H9 (cell line): Measurements from ENCODE around the gene BEST4. TPM values are rescaled to one million over a fixed set of nuclear protein-coding genes. Genes with fewer than 3 reads are reported as not detected.

Experiments
- DNase-seq: peaks from one replicate; pipeline ENCODE4 v3.0.0-alpha.2; 2017
- H2AFZ ChIP-seq: one replicate; pipeline ENCODE4 v1.6.1; 2013; ENCODE audit warnings: mild to moderate bottlenecking, low read length, control low read depth, moderate library complexity
- H2AK5ac ChIP-seq: 2 replicates; pipeline ENCODE4 v1.6.1; 2013; ENCODE audit warnings: low read length, control low read depth, mixed read lengths; ENCODE audit not compliant: insufficient read length
- H2BK120ac ChIP-seq: one replicate; pipeline ENCODE4 v1.6.1; 2013; ENCODE audit warnings: low read depth, mild to moderate bottlenecking, low read length, control low read depth, inconsistent platforms; ENCODE audit not compliant: poor library complexity, severe bottlenecking
- H2BK12ac ChIP-seq: 2 replicates; pipeline ENCODE4 v1.6.1; 2013; ENCODE audit warnings: low read length, control low read depth, mixed read lengths, low read depth; ENCODE audit not compliant: insufficient read length
- H2BK15ac ChIP-seq: 2 replicates; pipeline ENCODE4 v1.6.1; 2013; ENCODE audit warnings: low read depth, low read length, control low read depth
- H2BK20ac ChIP-seq: one replicate; pipeline ENCODE4 v1.6.1; 2013; ENCODE audit warnings: low read depth, mild to moderate bottlenecking, low read length, control low read depth, inconsistent platforms; ENCODE audit not compliant: poor library complexity, severe bottlenecking
- H2BK5ac ChIP-seq: 2 replicates; pipeline ENCODE4 v1.6.1; 2013; ENCODE audit warnings: low read length, control low read depth, mixed read lengths; ENCODE audit not compliant: insufficient read length
- H3K14ac ChIP-seq: 2 replicates; pipeline ENCODE4 v1.6.1; 2013; ENCODE audit warnings: low read length, control low read depth; ENCODE audit not compliant: insufficient read depth
- H3K18ac ChIP-seq: 2 replicates; pipeline ENCODE4 v1.6.1; 2013; ENCODE audit warnings: low read depth, mild to moderate bottlenecking, mixed read lengths, low read length, control low read depth; ENCODE audit not compliant: insufficient read length
- H3K23ac ChIP-seq: 2 replicates; pipeline ENCODE4 v1.6.1; 2013; ENCODE audit warnings: low read length, control low read depth, mixed read lengths, low read depth; ENCODE audit not compliant: insufficient read length
- H3K23me2 ChIP-seq: 2 replicates; pipeline ENCODE4 v1.6.1; 2013; ENCODE audit warnings: low read depth, mild to moderate bottlenecking, mixed read lengths, low read length, control low read depth; ENCODE audit not compliant: insufficient read length, poor library complexity, severe bottlenecking
- H3K27ac ChIP-seq: 2 replicates; pipeline ENCODE4 v1.5.1; 2013; ENCODE audit warnings: low read length, control low read depth, mixed read lengths, low read depth; ENCODE audit not compliant: insufficient read length
- H3K27me3 ChIP-seq: 2 replicates; pipeline ENCODE4 v1.6.1; 2013; ENCODE audit warnings: low read length, control low read depth, inconsistent platforms; ENCODE audit not compliant: insufficient read depth
- H3K4ac ChIP-seq: 2 replicates; pipeline ENCODE4 v1.6.1; 2013; ENCODE audit warnings: low read depth, mild to moderate bottlenecking, control low read depth, inconsistent platforms, low read length, moderate library complexity
- H3K4me1 ChIP-seq: 2 replicates; pipeline ENCODE4 v1.6.1; 2013; ENCODE audit warnings: low read length, control low read depth, inconsistent platforms; ENCODE audit not compliant: insufficient read depth
- H3K4me2 ChIP-seq: 2 replicates; pipeline ENCODE4 v1.6.1; 2013; ENCODE audit warnings: low read length, control low read depth, mixed read lengths; ENCODE audit not compliant: insufficient read length, insufficient read depth
- H3K56ac ChIP-seq: 2 replicates; pipeline ENCODE4 v1.6.1; 2013; ENCODE audit warnings: low read depth, mild to moderate bottlenecking, mixed read lengths, low read length, control low read depth; ENCODE audit not compliant: insufficient read length
- H3K79me1 ChIP-seq: 2 replicates; pipeline ENCODE4 v1.6.1; 2013; ENCODE audit warnings: low read depth, mild to moderate bottlenecking, moderate library complexity, low read length, control low read depth, inconsistent platforms; ENCODE audit not compliant: insufficient read depth, poor library complexity, severe bottlenecking
- H3K79me2 ChIP-seq: 2 replicates; pipeline ENCODE4 v1.6.1; 2013; ENCODE audit warnings: low read length, control low read depth, inconsistent platforms; ENCODE audit not compliant: insufficient read depth
- H3K9ac ChIP-seq: 2 replicates; pipeline ENCODE4 v1.6.1; 2013; ENCODE audit warnings: low read length, control low read depth, mixed read lengths; ENCODE audit not compliant: insufficient read length; ENCODE audit errors: extremely low read depth
- H3K9me3 ChIP-seq: one replicate; pipeline ENCODE4 v1.6.1; 2013; ENCODE audit warnings: low read depth, low read length, inconsistent platforms; ENCODE audit not compliant: control insufficient read depth
- H3T11ph ChIP-seq: one replicate; pipeline ENCODE4 v1.6.1; 2013; ENCODE audit warnings: mild to moderate bottlenecking, low read length, control low read depth, inconsistent platforms
- H4K20me1 ChIP-seq: one replicate; pipeline ENCODE4 v1.6.1; 2013; ENCODE audit not compliant: control insufficient read depth, insufficient read length, insufficient read depth
- H4K5ac ChIP-seq: 2 replicates; pipeline ENCODE4 v1.6.1; 2013; ENCODE audit warnings: low read depth, mild to moderate bottlenecking, mixed read lengths, low read length, control low read depth; ENCODE audit not compliant: insufficient read length
- H4K8ac ChIP-seq: replicated peaks from 2 replicates; pipeline ENCODE4 v1.6.1; 2013; ENCODE audit warnings: low read length, control low read depth, mixed read lengths, low read depth; ENCODE audit not compliant: insufficient read length
- H4K91ac ChIP-seq: 2 replicates; pipeline ENCODE4 v1.6.1; 2013; ENCODE audit warnings: low read depth, mild to moderate bottlenecking, moderate library complexity, mixed read lengths, low read length, control low read depth; ENCODE audit not compliant: insufficient read length
- H3K27ac Mint-ChIP-seq, 3 experiments: 2 replicates in 2 of 3; 3 replicates in 1 of 3; pipeline ENCODE4 v1.8.0; 2020 to 2021; ENCODE audit warnings: mixed read lengths in 3 of 3, mild to moderate bottlenecking in 1 of 3, moderate library complexity in 1 of 3
- H3K27me3 Mint-ChIP-seq: 2 replicates; pipeline ENCODE4 v1.8.0; 2021; ENCODE audit warnings: low read depth, mild to moderate bottlenecking, moderate library complexity, mixed read lengths
- H3K36me3 Mint-ChIP-seq, 3 experiments: 2 replicates in 2 of 3; 3 replicates in 1 of 3; pipeline ENCODE4 v1.8.0; 2020 to 2021; ENCODE audit warnings: low read depth in 3 of 3, mixed read lengths in 3 of 3; ENCODE audit not compliant: insufficient read depth in 1 of 3
- H3K4me1 Mint-ChIP-seq, 2 experiments: 2 replicates each; pipeline ENCODE4 v1.8.0; 2020; ENCODE audit warnings: mixed read lengths in 2 of 2
- H3K4me3 Mint-ChIP-seq, 2 experiments: 2 replicates in 1 of 2; 3 replicates in 1 of 2; pipeline ENCODE4 v1.8.0; 2020 to 2021; ENCODE audit warnings: mild to moderate bottlenecking in 2 of 2, mixed read lengths in 2 of 2, moderate library complexity in 1 of 2
- H3K9me3 Mint-ChIP-seq, 2 experiments: 2 replicates in 1 of 2; 3 replicates in 1 of 2; pipeline ENCODE4 v1.8.0; 2020; ENCODE audit warnings: mild to moderate bottlenecking in 2 of 2, mixed read lengths in 2 of 2, moderate library complexity in 1 of 2
- CTCF ChIP-seq: fragments of 200-600 bp; sonication (generic); conservative IDR thresholded peaks from 3 replicates; pipeline ENCODE4 v1.8.0; 2021; ENCODE audit warnings: antibody characterized with exemption, mild to moderate bottlenecking
- WGBS: extraction: QIAGEN DNeasy Blood & Tissue Kit; methylation state at CpG from one replicate; pipeline ENCODE4 v1.1.7; 2013; ENCODE audit warnings: missing lambda C conversion rate, low lambda C conversion rate, mixed read lengths; ENCODE audit not compliant: insufficient read length; ENCODE audit errors: extremely low coverage; 5-methylcytosine and 5-hydroxymethylcytosine counted together
- total RNA-seq: library from RNA; stranded (reverse); gene quantifications from 2 replicates; pipeline ENCODE4 v1.2.1, GENCODE V29; 2021

Gene BEST4
- total RNA-seq, 1 experiment from 2014 or later, result 1.1 TPM

- Histone ChIP-seq H3K23ac (no peak overlapping the region), H3K4me1 (no peaks in the 10 kb centered on the region; the same call in 1 of the 2 replicates), H3K56ac (no peak overlapping the region), H4K20me1 (no peaks in the 10 kb centered on the region), H2AK5ac (no peak overlapping the region), H2BK120ac (no peak overlapping the region), H3K9ac (no peak overlapping the region), H3K14ac (no peak overlapping the region; the same call in 1 of the 2 replicates), H3K23me2 (no peaks in the 10 kb centered on the region), H3T11ph (no peak overlapping the region), H2BK15ac (no peak overlapping the region), H3K9me3 (no peaks in the 10 kb centered on the region), H3K27me3 (no peaks in the 10 kb centered on the region), H4K91ac (no peak overlapping the region), H2AFZ (no peak overlapping the region), H4K8ac (no peak overlapping the region), H2BK12ac (no peak overlapping the region), H2BK20ac (no peak overlapping the region), H3K79me1 (no peaks in the 10 kb centered on the region), H4K5ac (no peak overlapping the region), H2BK5ac (no peak overlapping the region), H3K79me2 (no peaks in the 10 kb centered on the region), H3K4ac (no peak overlapping the region), H3K27ac (no peak overlapping the region), H3K18ac (no peak overlapping the region), H3K4me2 (no peak overlapping the region)
- Mint-ChIP-seq H3K4me3 (no peak overlapping the region), H3K4me1 (peaks cover 10 to 18% of the 10 kb centered on the region in 2 experiments), H3K36me3 (no peaks in the 10 kb centered on the region), H3K27ac (no peak overlapping the region), H3K27me3 (no peaks in the 10 kb centered on the region; the same call in 1 of the 2 replicates), H3K9me3 (no peaks in the 10 kb centered on the region)
- TF ChIP-seq CTCF, result no peak
- DNase-seq, result no peak
- WGBS, result no CpG with 5 or more reads among the region's 15 CpGs
Observed at GRCh38 chr1:44828841-44829440, 41.0 kb upstream of the BEST4 start.
